ENCODE data around the gene KLHL28.
"Not testable (repeated sequence)": the region's sequence is repeated elsewhere in the genome, so short reads cannot be mapped to it uniquely, and the experiment has no call there.

Gene KLHL28

DNA sequence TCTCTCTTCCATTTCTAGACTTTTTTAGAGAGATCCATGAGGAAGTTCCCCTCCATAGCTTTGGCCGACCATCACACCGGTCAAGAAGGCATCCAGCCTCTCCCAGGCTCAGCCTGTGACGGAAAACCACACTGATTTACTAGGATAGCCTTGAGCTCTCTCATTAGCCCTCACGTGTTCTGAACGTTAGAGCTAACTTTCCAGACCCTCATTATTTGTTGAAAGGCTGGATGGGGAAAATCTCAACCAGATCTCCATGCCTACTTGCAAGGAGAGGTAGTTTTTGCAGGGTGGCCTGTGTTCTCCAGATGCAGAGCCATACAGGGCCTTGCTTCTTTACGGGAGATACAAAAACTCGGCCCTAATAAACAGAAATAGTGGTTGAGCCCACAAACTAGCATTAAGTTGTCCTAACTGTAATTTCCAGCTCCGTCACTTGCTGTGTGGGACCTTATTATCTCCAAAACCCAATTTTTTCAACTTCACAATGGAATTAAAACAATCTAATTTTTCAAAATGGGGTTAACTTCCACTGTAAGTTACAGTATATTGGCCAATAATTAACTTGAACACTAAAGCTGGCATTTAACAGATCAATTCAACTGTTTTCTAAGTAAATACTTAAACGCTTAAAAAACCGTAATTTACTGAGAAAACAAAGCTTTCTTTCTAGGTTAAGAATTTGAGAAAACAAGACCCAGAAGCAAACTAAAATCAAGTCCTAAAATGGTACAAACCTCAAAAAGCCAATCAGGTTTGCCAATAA, 65.3 kb downstream of the KLHL28 start:
- no peak for DNase-seq

DNA sequence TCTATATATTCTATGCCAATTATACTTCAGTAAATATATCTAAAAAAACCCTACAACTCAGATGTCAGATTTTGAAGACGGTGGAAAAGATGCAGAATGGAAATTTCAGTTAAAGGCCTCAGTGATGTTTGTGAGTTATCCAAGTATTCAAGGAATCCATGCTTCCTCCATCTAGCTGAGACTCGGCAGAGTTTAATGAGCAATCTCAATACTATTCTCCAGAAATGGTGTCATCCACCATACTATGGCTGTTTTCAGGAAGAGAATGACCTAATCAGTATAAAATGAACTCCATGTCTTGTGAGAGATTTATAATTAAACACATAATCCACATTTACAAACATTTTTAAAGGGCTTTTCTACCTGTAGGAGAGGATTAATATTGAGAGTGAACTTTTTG, 66.0 kb downstream of the KLHL28 start:
- no peak for DNase-seq

DNA sequence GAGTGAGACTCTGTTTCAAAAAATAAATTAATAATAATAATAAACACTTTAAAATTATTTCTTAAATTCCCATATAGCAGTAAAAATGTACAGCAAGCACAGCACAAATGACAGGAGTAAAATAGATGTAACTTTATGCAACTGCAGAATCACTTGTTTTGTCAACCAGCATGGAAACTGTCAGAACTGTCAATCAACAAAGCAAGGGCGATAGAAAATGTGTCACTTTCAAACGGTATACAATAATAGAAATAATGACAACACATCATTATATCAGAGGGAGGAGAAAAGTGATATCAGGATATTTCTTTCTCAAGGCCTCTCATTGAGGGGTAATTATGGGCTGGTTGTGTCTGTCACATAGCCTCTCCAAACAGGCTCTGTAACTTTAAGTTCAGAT, 68.2 kb downstream of the KLHL28 start:
- DNase-seq = no peak

DNA sequence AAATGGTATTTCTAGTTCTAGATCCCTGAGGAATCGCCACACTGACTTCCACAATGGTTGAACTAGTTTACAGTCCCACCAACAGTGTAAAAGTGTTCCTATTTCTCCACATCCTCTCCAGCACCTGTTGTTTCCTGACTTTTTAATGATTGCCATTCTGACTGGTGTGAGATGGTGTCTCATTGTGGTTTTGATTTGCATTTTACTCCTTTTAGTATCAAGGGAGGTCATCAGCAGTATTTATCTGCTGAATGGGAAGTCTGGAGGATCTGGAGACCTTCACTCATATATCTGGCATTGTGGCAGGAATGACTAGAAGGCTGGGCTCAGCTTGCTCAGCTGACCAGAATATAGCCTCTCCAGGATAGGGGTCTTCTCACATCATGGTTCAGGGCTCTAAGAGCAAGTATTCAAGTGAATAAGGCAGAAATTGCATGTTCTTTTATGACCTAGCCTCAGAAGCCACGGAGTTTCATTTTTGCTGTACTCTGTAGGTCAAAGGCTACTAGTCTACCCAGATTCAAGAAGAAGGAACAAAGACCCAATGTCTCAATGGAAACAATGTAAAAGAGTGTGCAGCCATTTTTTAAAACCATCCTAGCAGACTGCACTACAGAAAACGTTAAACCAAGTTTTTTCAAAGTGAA, 69.9 kb downstream of the KLHL28 start:
- not testable (repeated sequence) for DNase-seq

DNA sequence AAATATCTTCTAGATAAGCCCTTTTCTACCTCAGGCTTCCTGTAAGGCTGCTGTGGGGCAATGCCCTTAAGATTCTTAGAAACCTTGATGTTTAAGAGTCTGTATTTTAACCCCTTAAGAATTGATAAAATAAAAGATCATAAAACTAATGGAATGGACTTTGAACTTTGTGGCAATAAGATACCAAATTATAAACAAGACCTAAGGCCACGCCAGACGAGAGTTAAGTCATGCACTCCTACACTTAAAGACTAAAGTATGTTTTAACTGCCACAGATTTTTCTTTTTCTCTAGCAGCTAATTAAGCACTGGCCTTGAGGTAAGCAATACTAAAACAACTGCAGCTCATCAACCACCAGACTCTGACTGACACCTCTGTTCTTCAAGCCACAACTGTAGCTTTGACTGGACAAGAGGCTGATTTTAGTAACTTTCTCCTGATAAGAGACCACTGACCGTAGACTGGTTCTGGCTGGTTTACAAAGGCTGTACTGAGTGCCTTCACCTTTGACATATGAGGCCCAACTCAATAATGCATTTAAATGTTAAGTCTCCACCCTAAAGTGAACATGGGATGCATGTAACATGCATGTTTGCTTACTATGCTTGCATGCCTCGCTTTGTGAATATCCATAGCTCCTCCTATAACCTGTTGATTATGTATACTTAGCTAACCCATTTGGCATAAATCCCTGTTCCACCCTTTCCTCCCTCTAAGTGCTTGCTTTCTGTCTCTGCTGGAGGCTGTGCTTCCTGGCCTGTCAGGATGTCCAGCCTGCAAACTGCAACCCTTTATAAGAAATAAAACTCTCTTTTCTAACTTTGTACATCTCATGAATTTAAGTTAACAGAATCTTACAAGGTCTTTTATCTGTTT, 71.9 kb downstream of the KLHL28 start:
- DNase-seq = no peak

DNA sequence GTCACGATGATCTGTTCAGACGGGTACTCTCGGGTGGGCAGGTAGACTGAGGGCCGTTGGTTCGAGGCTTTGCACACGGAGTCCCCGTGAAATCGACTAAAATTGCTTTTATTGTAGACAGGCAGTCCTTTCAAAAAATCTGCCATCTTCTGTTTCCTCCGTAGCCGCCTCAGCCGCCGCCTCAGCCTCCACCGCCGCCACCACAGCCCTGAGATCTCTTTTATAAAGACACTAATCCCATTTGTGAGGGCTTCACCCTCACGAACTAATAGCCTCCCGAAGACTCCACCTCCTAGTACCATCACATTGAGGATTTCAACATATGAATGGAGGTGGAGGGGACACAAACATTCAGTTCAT, 74.2 kb downstream of the KLHL28 start:
- DNase-seq = no peak

- no peak for DNase-seq
These were observed 74.7 kb downstream of the KLHL28 start for GRCh38 chr14:44886860-44887595.

- DNase-seq = no peak
These were observed 81.0 kb downstream of the KLHL28 start for GRCh38 chr14:44880791-44881190.

All from C1 segment of cervical spinal cord (tissue), 14 donors.